GM12875 (cell line): Measurements from ENCODE around the gene TEK.

ENCODE experiments used
- H3K4me3 ChIP-seq: one replicate; pipeline ENCODE4 v1.5.1; 2011; ENCODE audit warnings: low read depth, low read length, control low read depth
- TF ChIP-seq, protein P1 (sequence below): IDR thresholded peaks from 2 replicates; pipeline ENCODE4 v1.5.1; 2011; ENCODE audit warnings: low read depth, mild to moderate bottlenecking, control low read depth, inconsistent platforms, low read length, moderate library complexity, borderline replicate concordance; ENCODE audit not compliant: insufficient read depth

TEK gene

DNA sequence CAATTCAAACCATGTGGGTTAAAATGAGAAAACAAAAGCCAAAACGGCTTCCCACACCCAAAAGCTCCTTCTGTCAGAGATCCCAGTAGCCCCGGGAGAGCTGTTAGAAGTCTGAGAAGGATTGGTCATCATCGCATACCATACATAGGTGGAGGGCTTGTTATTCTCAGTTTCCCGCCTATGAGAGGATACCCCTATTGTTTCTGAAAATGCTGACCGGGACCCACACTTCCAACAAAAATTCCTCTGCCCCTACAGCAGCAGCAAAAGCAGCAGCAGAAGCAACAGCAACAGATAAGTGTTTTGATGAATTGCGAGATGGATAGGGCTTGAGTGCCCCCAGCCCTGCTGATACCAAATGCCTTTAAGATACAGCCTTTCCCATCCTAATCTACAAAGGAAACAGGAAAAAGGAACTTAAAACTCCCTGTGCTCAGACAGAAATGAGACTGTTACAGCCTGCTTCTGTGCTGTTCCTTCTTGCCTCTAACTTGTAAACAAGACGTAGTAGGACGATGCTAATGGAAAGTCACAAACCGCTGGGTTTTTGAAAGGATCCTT, at the start of gene TEK:
TEK (plus strand) TSS at position 245 of the 561 bp plus-strand sequence. CDS start 366 bp downstream, outside the sequence.
- no peak within 1 kb of the TSS for H3K4me3 ChIP-seq
- TF ChIP-seq, protein P1, sequence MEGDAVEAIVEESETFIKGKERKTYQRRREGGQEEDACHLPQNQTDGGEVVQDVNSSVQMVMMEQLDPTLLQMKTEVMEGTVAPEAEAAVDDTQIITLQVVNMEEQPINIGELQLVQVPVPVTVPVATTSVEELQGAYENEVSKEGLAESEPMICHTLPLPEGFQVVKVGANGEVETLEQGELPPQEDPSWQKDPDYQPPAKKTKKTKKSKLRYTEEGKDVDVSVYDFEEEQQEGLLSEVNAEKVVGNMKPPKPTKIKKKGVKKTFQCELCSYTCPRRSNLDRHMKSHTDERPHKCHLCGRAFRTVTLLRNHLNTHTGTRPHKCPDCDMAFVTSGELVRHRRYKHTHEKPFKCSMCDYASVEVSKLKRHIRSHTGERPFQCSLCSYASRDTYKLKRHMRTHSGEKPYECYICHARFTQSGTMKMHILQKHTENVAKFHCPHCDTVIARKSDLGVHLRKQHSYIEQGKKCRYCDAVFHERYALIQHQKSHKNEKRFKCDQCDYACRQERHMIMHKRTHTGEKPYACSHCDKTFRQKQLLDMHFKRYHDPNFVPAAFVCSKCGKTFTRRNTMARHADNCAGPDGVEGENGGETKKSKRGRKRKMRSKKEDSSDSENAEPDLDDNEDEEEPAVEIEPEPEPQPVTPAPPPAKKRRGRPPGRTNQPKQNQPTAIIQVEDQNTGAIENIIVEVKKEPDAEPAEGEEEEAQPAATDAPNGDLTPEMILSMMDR = no peak

DNA sequence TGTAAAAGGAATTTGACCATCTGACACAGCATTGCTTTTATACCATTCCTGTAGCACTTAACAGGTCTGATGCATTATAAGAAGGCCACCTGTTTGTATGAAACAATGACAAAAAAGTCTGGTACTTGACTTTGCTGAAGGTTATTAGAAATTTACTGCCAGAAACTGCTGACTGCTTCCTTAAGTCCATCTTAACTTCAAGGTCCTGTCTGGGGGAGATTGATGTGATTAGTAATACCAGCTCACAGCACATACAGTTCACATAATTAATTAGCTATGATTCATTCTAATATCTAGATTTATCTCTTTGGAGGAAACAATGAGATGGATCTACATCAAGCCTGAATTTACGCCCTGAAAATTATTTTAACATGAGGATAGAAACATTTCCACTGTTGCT, 49.6 kb upstream of the TEK start:
- TF ChIP-seq, protein P1 = no peak
- H3K4me3 ChIP-seq = no peak overlapping the region

DNA sequence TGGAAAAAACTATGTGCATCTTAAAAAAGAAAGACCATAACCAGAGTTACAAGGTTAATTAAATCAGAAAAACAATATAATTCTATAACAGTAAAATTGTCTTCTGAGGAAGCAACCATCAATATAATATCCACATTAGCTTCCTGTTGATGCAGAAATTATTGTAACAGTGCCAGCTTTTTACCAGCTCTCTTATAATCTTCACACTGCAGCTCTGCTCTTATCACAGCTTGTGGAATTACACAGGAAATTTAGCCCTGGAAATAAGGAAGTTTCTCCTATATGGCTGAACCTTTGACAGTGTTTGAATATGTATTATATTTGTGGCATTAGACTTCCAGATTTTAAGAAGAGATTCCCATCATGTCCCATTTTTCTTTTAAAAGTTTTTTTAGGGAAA, 49.1 kb upstream of the TEK start:
- TF ChIP-seq, protein P1 = no peak

GRCh38 chr9:27065288-27065687, 43.7 kb upstream of the TEK start:
- no peak overlapping the region for H3K4me3 ChIP-seq
- TF ChIP-seq, protein P1 = no peak

More for the DNA sequence above, 49.1 kb upstream of the TEK start:
- no peak overlapping the region for H3K4me3 ChIP-seq

- H3K4me3 ChIP-seq = no peak overlapping the region
- TF ChIP-seq, protein P1 = no peak
These were observed 34.9 kb upstream of the TEK start for GRCh38 chr9:27073841-27074728.

- no peak overlapping the region for H3K4me3 ChIP-seq
- TF ChIP-seq, protein P1 = no peak
These were observed 30.3 kb upstream of the TEK start for GRCh38 chr9:27078685-27079084.

DNA sequence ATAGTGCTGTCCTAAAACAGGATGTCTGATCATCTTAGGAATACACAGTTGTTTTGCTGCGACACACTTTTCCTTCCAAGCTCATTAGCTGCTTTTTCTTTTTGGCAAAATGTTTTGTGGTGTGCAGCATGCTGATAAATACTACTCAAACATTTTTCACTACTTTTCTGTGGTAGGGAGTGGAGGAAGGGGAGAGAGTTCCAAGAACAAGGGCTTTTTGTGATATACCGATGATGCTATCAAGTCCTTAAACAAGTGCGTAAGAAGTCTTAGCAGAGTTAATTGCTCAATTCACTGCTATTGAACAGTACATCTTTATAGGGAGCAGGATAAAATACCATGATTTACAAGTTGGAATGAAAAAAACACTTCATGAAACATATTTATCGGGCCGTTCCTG, 23.6 kb upstream of the TEK start:
- no peak overlapping the region for H3K4me3 ChIP-seq
- TF ChIP-seq, protein P1 = no peak
